GM19455 (cell line): Measurements from ENCODE around the gene MYO5C.
A peak's percentile ranks its signal among the peaks of the same experiment; 100 is the strongest.
"Not testable (repeated sequence)": the region's sequence is repeated elsewhere in the genome, so short reads cannot be mapped to it uniquely, and the experiment has no call there.

Experiments
- ATAC-seq: cut with Tn5 transposase; IDR thresholded peaks from one replicate; pipeline ENCODE4 v1.9.1; 2021; ENCODE audit not compliant: unreplicated experiment

MYO5C gene

GRCh38 chr15:52308446-52309153 is 13.0 kb upstream of the MYO5C start:
- peak; percentile 68 for ATAC-seq

GRCh38 chr15:52307847-52308246 is 12.2 kb upstream of the MYO5C start:
- no peak for ATAC-seq

GRCh38 chr15:52306270-52306669 is 10.7 kb upstream of the MYO5C start:
- no peak for ATAC-seq

- ATAC-seq = no peak
Measured at GRCh38 chr15:52303093-52303772, 7.6 kb upstream of the MYO5C start.

- no peak for ATAC-seq
Measured at GRCh38 chr15:52301265-52301847, 5.8 kb upstream of the MYO5C start.

- no peak for ATAC-seq
Measured at GRCh38 chr15:52294881-52295420, 653 bp downstream of the MYO5C start.

- ATAC-seq = no peak
Measured at GRCh38 chr15:52292780-52293392, 2.7 kb downstream of the MYO5C start.

GRCh38 chr15:52291204-52291603 is 4.4 kb downstream of the MYO5C start:
- ATAC-seq = no peak

GRCh38 chr15:52290800-52291199 is 4.8 kb downstream of the MYO5C start:
- ATAC-seq = no peak

- ATAC-seq = no peak
Measured at GRCh38 chr15:52290329-52290728, 5.3 kb downstream of the MYO5C start.

- no peak for ATAC-seq
Measured at GRCh38 chr15:52289629-52290081, 5.9 kb downstream of the MYO5C start.

- no peak for ATAC-seq
Measured at GRCh38 chr15:52288986-52289385, 6.6 kb downstream of the MYO5C start.

- no peak for ATAC-seq
Measured at GRCh38 chr15:52288051-52288942, 7.3 kb downstream of the MYO5C start.

GRCh38 chr15:52287114-52287513 is 8.5 kb downstream of the MYO5C start:
- ATAC-seq = no peak

GRCh38 chr15:52285941-52286340 is 9.7 kb downstream of the MYO5C start:
- ATAC-seq = not testable (repeated sequence)

- ATAC-seq = no peak
Measured at GRCh38 chr15:52284164-52284563, 11.4 kb downstream of the MYO5C start.

- no peak for ATAC-seq
Measured at GRCh38 chr15:52283281-52283680, 12.3 kb downstream of the MYO5C start.

- no peak for ATAC-seq
Measured at GRCh38 chr15:52282418-52282817, 13.2 kb downstream of the MYO5C start.

- no peak for ATAC-seq
Measured at GRCh38 chr15:52281085-52282035, 14.2 kb downstream of the MYO5C start.
